HG02852 (cell line): ENCODE results near the gene PTGFRN.
"Not testable (repeated sequence)": the region's sequence is repeated elsewhere in the genome, so short reads cannot be mapped to it uniquely, and the experiment has no call there.

Source experiments
- ATAC-seq: cut with Tn5 transposase; IDR thresholded peaks from one replicate; pipeline ENCODE4 v1.9.1; 2021; ENCODE audit warnings: mild to moderate bottlenecking, moderate library complexity; ENCODE audit not compliant: unreplicated experiment

The PTGFRN gene

DNA sequence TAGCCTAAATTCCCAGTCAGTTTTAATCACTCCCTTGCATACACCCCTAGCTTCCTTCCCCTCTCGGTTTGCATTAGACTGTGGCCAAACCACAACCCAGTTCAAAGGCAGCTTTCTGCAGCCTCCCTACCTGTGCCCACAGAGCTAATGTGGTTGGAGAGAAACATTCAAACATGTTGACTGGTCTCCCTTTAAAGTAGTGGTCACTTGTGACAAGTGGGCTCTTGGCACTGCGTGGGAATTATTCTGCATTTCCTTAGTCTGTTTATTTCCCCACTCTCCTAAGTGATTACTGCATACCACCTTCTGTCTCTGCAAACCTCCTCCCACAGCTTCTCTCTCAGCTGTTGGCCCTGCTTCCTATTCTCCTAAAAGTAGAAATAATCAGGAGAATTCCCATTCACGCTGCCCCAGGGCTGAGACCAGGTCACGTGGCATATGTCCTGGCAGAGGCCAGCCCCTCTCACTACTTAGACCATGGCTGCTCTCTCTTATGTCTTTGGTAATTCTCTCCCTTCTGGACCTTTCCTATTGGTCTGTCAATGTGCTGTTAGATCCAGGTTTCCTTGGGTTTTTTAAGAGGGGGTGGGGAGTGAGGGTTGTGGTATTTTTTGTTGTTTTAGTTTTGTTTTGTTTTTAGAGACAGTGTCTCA, 53.4 kb downstream of the PTGFRN start:
- ATAC-seq = no peak

- no peak for ATAC-seq
Observed at GRCh38 chr1:116966791-116967190, 57.1 kb downstream of the PTGFRN start.

DNA sequence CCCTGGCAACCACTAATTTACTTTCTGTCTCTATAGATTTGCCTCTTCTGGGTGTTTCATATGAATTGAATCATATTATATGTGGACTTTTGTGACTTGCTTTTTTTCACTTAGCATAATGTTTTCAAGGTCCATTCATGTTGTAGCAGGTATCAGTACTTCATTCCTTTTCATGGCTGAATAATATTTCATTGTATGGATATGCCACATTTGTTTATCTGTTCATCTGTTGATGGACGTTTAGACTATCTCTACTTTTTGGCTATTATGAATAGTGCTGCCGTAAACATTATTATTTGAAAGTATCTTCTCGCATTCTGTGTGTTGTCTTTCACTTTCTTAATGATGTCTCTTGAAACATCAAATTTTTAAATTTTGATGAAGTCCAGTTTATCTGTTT, 59.0 kb downstream of the PTGFRN start:
- ATAC-seq = no peak

DNA sequence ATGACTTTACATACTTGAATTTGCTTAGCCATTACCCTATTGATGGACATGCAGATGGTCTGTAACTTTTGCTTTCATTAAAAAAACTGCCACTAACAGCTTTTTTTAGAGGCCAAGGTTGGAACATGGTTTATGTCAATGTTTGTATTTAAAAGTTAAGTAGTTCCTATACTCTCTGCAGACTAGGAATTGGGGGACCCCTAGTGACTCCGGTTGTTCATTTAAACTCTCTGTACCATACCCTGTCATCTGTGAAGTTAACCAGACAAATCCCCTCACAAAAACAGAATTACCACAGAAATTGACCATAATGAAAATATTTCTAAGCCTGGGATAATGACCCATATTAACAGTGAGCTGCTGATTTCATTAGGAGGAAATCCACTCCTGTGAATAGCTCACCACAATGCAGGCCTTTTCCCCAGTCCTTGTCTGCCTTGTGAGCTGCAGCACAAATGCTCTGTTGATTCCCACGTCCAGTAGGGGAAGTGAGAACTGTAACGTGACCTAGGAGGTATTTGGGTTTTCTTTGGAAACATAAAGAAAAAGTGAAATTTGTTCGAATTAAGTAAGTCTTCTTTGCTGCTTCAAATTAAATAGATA, 61.6 kb downstream of the PTGFRN start:
- ATAC-seq = no peak

DNA sequence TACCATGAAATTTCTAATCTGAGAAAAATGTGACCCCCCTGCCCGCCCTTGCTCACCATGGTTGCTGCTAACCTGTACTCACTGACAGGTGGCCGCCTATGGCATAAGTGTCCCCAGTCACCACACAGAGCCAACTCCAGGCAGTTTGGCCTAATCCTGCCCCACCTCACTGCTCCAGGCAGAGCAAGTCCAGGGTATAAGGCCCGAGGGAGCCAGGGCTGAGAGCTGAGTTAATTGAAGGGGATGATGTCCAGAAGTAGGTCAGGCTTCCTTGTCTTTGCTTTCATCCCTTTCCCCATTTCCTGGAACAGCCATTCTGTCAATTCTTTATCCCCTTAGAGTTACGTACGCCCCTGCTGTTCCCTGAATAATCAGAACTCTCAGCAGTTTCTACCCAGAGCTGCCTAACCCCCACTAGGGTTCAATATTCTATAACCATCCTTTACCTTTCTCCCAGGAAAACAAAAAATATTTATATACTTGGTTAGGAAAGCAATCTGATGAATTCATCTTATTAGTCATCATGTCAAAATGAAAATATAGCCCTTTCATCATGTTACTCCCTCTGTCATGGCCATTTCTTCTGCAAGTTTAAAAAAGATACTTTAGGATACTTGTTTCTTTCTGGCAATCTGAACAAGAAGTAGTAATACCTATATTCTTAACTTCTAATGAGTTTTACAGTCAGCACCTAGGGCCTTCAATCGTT, 62.4 kb downstream of the PTGFRN start:
- no peak for ATAC-seq

GRCh38 chr1:116972674-116973030, 62.9 kb downstream of the PTGFRN start:
- ATAC-seq = no peak

DNA sequence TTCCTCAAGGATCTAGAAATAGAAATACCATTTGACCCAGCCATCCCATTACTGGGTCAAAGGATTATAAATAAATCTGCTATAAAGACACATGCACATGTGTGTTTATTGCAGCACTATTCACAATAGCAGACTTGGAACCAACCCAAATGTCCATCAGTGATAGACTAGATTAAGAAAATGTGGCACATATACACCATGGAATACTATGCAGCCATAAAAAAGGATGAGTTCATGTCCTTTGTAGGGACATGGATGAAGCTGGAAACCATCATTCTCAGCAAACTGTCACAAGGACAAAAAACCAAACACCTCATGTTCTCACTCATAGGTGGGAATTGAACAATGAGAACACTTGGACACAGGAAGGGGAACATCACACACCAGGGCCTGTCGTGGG, 70.6 kb downstream of the PTGFRN start:
- not testable (repeated sequence) for ATAC-seq

- no peak for ATAC-seq
Observed at GRCh38 chr1:116981521-116982037, 71.9 kb downstream of the PTGFRN start.

GRCh38 chr1:116982319-116983004, 72.7 kb downstream of the PTGFRN start:
- ATAC-seq = no peak

- no peak for ATAC-seq
Observed at GRCh38 chr1:116983112-116983511, 73.4 kb downstream of the PTGFRN start.

- ATAC-seq = no peak
Observed at GRCh38 chr1:116983678-116984077, 74.0 kb downstream of the PTGFRN start.

DNA sequence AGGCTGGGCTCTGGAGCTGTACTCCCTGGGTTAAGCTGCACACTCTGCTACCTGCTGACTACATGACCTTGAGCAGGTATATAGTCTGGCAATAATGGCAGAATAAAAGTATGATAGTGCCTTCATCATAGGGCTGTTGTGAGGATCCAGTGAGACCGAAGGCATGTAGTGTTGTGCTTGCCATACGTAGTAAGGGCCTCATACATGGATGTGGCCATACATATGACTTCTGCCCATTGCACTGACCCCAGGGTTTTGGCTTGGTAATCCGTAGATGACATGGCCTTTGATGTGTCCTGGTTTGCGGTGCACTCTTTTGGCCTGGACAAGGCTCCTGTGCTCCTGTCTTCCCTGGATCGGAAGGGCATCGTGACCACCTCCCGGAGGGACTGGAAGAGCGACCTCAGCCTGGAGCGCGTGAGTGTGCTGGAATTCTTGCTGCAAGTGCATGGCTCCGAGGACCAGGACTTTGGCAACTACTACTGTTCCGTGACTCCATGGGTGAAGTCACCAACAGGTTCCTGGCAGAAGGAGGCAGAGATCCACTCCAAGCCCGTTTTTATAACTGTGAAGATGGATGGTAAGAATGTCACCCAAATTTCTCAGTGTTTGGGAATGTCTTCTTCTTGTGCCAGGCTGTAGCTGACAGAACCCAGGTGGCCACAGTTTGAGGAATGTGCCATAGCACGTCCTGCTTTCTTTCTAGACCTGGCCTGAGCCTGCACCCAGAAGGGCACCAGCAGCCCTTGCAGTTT, 74.9 kb downstream of the PTGFRN start:
- ATAC-seq = no peak

DNA sequence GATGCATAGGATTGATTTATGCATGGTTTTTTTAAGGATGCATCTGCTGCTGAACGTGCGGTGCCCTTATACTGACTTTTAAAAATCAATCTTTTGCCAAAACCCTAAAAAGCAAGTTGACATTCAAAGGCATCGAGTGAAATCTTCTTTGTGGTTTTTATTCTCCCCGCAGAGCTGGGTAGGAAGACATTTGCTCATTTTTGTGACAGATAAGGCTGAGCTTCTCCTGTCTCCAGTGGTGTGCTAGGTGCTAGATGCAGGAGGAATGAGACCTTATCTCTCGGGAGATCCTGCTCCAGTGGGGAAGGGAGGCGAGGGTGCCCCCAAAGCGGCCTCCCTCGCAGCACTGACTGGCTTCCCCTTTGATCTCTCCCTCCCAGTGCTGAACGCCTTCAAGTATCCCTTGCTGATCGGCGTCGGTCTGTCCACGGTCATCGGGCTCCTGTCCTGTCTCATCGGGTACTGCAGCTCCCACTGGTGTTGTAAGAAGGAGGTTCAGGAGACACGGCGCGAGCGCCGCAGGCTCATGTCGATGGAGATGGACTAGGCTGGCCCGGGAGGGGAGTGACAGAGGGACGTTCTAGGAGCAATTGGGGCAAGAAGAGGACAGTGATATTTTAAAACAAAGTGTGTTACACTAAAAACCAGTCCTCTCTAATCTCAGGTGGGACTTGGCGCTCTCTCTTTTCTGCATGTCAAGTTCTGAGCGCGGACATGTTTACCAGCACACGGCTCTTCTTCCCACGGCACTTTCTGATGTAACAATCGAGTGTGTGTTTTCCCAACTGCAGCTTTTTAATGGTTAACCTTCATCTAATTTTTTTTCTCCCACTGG, 76.9 kb downstream of the PTGFRN start:
- ATAC-seq = no peak

- no peak for ATAC-seq
Observed at GRCh38 chr1:116987256-116987555, 77.5 kb downstream of the PTGFRN start.

- ATAC-seq = no peak
Observed at GRCh38 chr1:116988248-116988647, 78.5 kb downstream of the PTGFRN start.

- no peak for ATAC-seq
Observed at GRCh38 chr1:116988908-116989307, 79.2 kb downstream of the PTGFRN start.

- ATAC-seq = no peak
Observed at GRCh38 chr1:116989835-116990234, 80.1 kb downstream of the PTGFRN start.

DNA sequence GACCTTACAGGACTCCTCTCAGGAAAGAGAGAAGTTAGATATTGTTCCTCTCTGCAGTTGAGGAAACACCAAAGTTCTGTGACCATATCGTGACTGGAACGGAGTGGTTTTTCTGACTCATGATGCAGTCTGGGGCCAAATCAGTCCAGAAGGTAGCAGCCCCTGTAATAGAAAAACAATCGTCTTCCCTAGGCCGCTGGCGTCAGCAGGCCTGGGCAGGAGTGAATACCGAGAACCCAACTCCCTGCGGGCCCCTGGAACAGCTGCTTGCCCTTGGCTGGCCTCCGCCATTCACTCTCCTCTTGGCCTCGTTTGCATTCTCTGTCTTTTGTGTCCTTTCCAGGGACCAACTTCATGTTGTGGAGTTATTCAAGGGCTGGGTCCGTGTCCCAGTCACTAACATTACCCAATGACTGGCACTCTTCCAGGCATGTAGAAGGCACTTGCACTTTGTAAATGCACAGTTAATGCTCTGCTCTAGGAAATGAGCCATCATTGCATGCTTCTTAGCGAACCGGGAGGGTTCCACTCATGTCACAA, 81.0 kb downstream of the PTGFRN start:
- ATAC-seq = no peak

- no peak for ATAC-seq
Observed at GRCh38 chr1:116991171-116991845, 81.6 kb downstream of the PTGFRN start.
